GM23338 (cell line): ENCODE results near the gene MRPL20. TPM values are rescaled to one million over a fixed set of nuclear protein-coding genes. Genes with fewer than 3 reads are reported as not detected.

Experiments used
- ATAC-seq: fragments of 200-7000 bp; cut with Tn5 transposase; 3 replicates; pipeline ENCODE4 v1.9.1; 2020
- DNase-seq: peaks from one replicate; pipeline ENCODE4 v3.0.0-alpha.2; 2015; ENCODE audit warnings: low spot score
- H2AFZ ChIP-seq: fragments of 200-600 bp; sonication (generic); 2 replicates; pipeline ENCODE4 v1.8.0; 2016; ENCODE audit warnings: antibody characterized with exemption, mild to moderate bottlenecking, moderate library complexity
- H3F3A ChIP-seq: fragments of 200-600 bp; sonication (generic); replicated peaks from 2 replicates; pipeline ENCODE4 v1.8.0; 2017; ENCODE audit warnings: antibody characterized with exemption, mixed run types, low read depth
- H3K27ac ChIP-seq: fragments of 200-600 bp; sonication (generic); 2 replicates; pipeline ENCODE4 v1.6.1; 2016; ENCODE audit warnings: low read depth
- H3K27me3 ChIP-seq: fragments of 200-600 bp; sonication (generic); 2 replicates; pipeline ENCODE4 v1.8.0; 2016; ENCODE audit warnings: mild to moderate bottlenecking, mixed run types, moderate library complexity; ENCODE audit not compliant: insufficient read depth
- H3K36me3 ChIP-seq: fragments of 200-600 bp; sonication (generic); 2 replicates; pipeline ENCODE4 v1.8.0; 2016; ENCODE audit warnings: mild to moderate bottlenecking; ENCODE audit not compliant: insufficient read depth
- H3K4me1 ChIP-seq: fragments of 200-600 bp; sonication (generic); 2 replicates; pipeline ENCODE4 v1.8.0; 2016; ENCODE audit warnings: mild to moderate bottlenecking, moderate library complexity; ENCODE audit not compliant: insufficient read depth
- H3K4me2 ChIP-seq: fragments of 200-600 bp; sonication (generic); 2 replicates; pipeline ENCODE4 v1.7.1; 2017; ENCODE audit warnings: mixed run types
- H3K4me3 ChIP-seq: fragments of 200-600 bp; sonication (generic); 2 replicates; pipeline ENCODE4 v1.6.1; 2016; ENCODE audit warnings: mixed run types
- H3K79me2 ChIP-seq: fragments of 200-600 bp; sonication (generic); replicated peaks from 2 replicates; pipeline ENCODE4 v1.8.0; 2017; ENCODE audit warnings: mild to moderate bottlenecking; ENCODE audit not compliant: insufficient read depth
- H3K9me2 ChIP-seq: fragments of 200-600 bp; sonication (generic); 2 replicates; pipeline ENCODE4 v1.8.0; 2017; ENCODE audit not compliant: insufficient read depth
- H4K20me1 ChIP-seq: fragments of 200-600 bp; sonication (generic); replicated peaks from 2 replicates; pipeline ENCODE4 v1.8.0; 2017; ENCODE audit warnings: mild to moderate bottlenecking; ENCODE audit not compliant: insufficient read depth
- H3K27ac Mint-ChIP-seq: 2 replicates; pipeline ENCODE4 v1.8.0; 2020; ENCODE audit warnings: inconsistent platforms, mild to moderate bottlenecking, moderate library complexity, mixed read lengths
- H3K27me3 Mint-ChIP-seq: 3 replicates; pipeline ENCODE4 v1.8.0; 2022; ENCODE audit warnings: low read depth, mild to moderate bottlenecking, moderate library complexity, mixed read lengths, inconsistent platforms; ENCODE audit not compliant: insufficient read depth, poor library complexity
- H3K36me3 Mint-ChIP-seq: 3 replicates; pipeline ENCODE4 v1.8.0; 2021; ENCODE audit warnings: low read depth, mild to moderate bottlenecking, inconsistent platforms, moderate library complexity, mixed read lengths
- H3K4me1 Mint-ChIP-seq: 3 replicates; pipeline ENCODE4 v1.8.0; 2020; ENCODE audit warnings: mild to moderate bottlenecking, inconsistent platforms, mixed read lengths
- H3K4me3 Mint-ChIP-seq: 3 replicates; pipeline ENCODE4 v1.8.0; 2021; ENCODE audit warnings: moderate library complexity, mild to moderate bottlenecking, inconsistent platforms, mixed read lengths
- H3K9me3 Mint-ChIP-seq: 3 replicates; pipeline ENCODE4 v1.8.0; 2020; ENCODE audit warnings: moderate library complexity, mild to moderate bottlenecking, inconsistent platforms, mixed read lengths
- JUNB ChIP-seq: IDR thresholded peaks from one replicate; pipeline ENCODE4 v1.6.1; 2016; ENCODE audit warnings: antibody characterized with exemption; ENCODE audit not compliant: unreplicated experiment
- NANOG ChIP-seq: IDR thresholded peaks from 2 replicates; pipeline ENCODE4 v1.6.1; 2016; ENCODE audit warnings: antibody characterized with exemption, borderline replicate concordance
- REST ChIP-seq: IDR thresholded peaks from one replicate; pipeline ENCODE4 v1.6.1; 2018; ENCODE audit warnings: antibody characterized with exemption; ENCODE audit not compliant: unreplicated experiment
- STAT1 ChIP-seq: IDR thresholded peaks from one replicate; pipeline ENCODE4 v1.6.1; 2016; ENCODE audit warnings: antibody characterized with exemption; ENCODE audit not compliant: unreplicated experiment
- ZNF114 ChIP-seq: fragments of 250-450 bp; sonication (Bioruptor Pico); IDR thresholded peaks from 2 replicates; pipeline ENCODE4 v1.5.0; 2020; ENCODE audit warnings: mild to moderate bottlenecking, moderate library complexity
- ZNF331 ChIP-seq: fragments of 250-450 bp; sonication (Bioruptor Pico); IDR thresholded peaks from 2 replicates; pipeline ENCODE4 v1.5.0; 2020; ENCODE audit warnings: low read depth, mild to moderate bottlenecking, moderate library complexity
- ZNF462 ChIP-seq: fragments of 250-450 bp; sonication (Bioruptor Pico); IDR thresholded peaks from 2 replicates; pipeline ENCODE4 v1.5.0; 2020; ENCODE audit warnings: mild to moderate bottlenecking, moderate library complexity
- polyA plus RNA-seq: library from polyadenylated mRNA; unstranded; fragments of >200 nt; fragmentation: Nextera tagmentation; extraction: Ambion mirVana; gene quantifications from 2 replicates; pipeline ENCODE4 v1.2.1, GENCODE V29; 2016
- total RNA-seq: library from RNA; depleted of rRNA; stranded (reverse); fragments of >200 nt; shearing (Covaris generic); gene quantifications from 2 replicates; pipeline ENCODE4 v1.2.3, GENCODE V29; 2014
- TF ChIP-seq, protein P1 (sequence below), 2 experiments: fragments of 200-600 bp in 1 of 2; sonication (generic) in 1 of 2; conservative IDR thresholded peaks; 2 replicates each; pipeline versions ENCODE4 v1.5.1 to v1.6.1; 2016 to 2017; ENCODE audit warnings: antibody characterized with exemption in 2 of 2, low read depth in 2 of 2, mild to moderate bottlenecking in 2 of 2, moderate library complexity in 1 of 2
- TF ChIP-seq, protein P2 (sequence below): IDR thresholded peaks from 2 replicates; pipeline ENCODE4 v1.6.1; 2016; ENCODE audit warnings: antibody characterized with exemption

The MRPL20 gene
- total and polyA plus RNA-seq, 2 experiments from 2014 or later: 173 to 319 TPM

GRCh38 chr1:1440262-1441001 lies 33.3 kb upstream of the MRPL20 start:
- TF ChIP-seq NANOG (no peak), ZNF114 (CRISPR knock-in tag) (no peak), JUNB (no peak), STAT1 (no peak), ZNF462 (CRISPR knock-in tag) (no peak), ZNF331 (no peak), REST (no peak)
- TF ChIP-seq, protein P1, sequence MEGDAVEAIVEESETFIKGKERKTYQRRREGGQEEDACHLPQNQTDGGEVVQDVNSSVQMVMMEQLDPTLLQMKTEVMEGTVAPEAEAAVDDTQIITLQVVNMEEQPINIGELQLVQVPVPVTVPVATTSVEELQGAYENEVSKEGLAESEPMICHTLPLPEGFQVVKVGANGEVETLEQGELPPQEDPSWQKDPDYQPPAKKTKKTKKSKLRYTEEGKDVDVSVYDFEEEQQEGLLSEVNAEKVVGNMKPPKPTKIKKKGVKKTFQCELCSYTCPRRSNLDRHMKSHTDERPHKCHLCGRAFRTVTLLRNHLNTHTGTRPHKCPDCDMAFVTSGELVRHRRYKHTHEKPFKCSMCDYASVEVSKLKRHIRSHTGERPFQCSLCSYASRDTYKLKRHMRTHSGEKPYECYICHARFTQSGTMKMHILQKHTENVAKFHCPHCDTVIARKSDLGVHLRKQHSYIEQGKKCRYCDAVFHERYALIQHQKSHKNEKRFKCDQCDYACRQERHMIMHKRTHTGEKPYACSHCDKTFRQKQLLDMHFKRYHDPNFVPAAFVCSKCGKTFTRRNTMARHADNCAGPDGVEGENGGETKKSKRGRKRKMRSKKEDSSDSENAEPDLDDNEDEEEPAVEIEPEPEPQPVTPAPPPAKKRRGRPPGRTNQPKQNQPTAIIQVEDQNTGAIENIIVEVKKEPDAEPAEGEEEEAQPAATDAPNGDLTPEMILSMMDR (conservative IDR thresholded peaks at IDR 0.05; ENCODE audit: low read depth in 2 of 2): no peak
- TF ChIP-seq, protein P2, sequence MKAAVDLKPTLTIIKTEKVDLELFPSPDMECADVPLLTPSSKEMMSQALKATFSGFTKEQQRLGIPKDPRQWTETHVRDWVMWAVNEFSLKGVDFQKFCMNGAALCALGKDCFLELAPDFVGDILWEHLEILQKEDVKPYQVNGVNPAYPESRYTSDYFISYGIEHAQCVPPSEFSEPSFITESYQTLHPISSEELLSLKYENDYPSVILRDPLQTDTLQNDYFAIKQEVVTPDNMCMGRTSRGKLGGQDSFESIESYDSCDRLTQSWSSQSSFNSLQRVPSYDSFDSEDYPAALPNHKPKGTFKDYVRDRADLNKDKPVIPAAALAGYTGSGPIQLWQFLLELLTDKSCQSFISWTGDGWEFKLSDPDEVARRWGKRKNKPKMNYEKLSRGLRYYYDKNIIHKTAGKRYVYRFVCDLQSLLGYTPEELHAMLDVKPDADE: no peak
- no peak overlapping the region for H3K4me2 ChIP-seq
- DNase-seq (no peak), ATAC-seq (no peak)
- H4K20me1 ChIP-seq: no peaks in the 10 kb centered on the region
- H3K4me3 Mint-ChIP-seq: no peak overlapping the region; the same call in 2 of the 3 replicates
- H3K9me3 Mint-ChIP-seq: no peaks in the 10 kb centered on the region
- H3K27ac ChIP-seq: peak overlapping the region; percentile 74; the same call in 1 of the 2 replicates
- peaks cover 12% of the 10 kb centered on the region for H3K27me3 Mint-ChIP-seq
- no peaks in the 10 kb centered on the region for H3K36me3 ChIP-seq
- peaks cover 8% of the 10 kb centered on the region; the same call in 2 of the 3 replicates for H3K4me1 Mint-ChIP-seq
- H3K4me3 ChIP-seq: no peak overlapping the region
- no peak overlapping the region for H2AFZ ChIP-seq
- no peaks in the 10 kb centered on the region for H3K4me1 ChIP-seq
- 0 out of 2 replicates have a peak, but pooled peaks cover 9% of the 10 kb centered on the region for H3F3A ChIP-seq
- 0 out of 2 replicates have a peak, but pooled peaks cover 2% of the 10 kb centered on the region for H3K79me2 ChIP-seq
- H3K9me2 ChIP-seq: no peaks in the 10 kb centered on the region
- peaks cover 4% of the 10 kb centered on the region; the same call in 2 of the 3 replicates for H3K36me3 Mint-ChIP-seq
- H3K27me3 ChIP-seq: no peaks in the 10 kb centered on the region
- no peak overlapping the region for H3K27ac Mint-ChIP-seq
